ENCODE data around the gene MIP. TPM values are rescaled to one million over a fixed set of nuclear protein-coding genes. Genes with fewer than 3 reads are reported as not detected.
A peak's percentile ranks its signal among the peaks of the same experiment; 100 is the strongest.

The MIP gene
- total and polyA plus RNA-seq, 2 of the 13 experiments (the other 11 are each of a cell fraction or from before 2014, with no cell fraction given): not detected

DNA sequence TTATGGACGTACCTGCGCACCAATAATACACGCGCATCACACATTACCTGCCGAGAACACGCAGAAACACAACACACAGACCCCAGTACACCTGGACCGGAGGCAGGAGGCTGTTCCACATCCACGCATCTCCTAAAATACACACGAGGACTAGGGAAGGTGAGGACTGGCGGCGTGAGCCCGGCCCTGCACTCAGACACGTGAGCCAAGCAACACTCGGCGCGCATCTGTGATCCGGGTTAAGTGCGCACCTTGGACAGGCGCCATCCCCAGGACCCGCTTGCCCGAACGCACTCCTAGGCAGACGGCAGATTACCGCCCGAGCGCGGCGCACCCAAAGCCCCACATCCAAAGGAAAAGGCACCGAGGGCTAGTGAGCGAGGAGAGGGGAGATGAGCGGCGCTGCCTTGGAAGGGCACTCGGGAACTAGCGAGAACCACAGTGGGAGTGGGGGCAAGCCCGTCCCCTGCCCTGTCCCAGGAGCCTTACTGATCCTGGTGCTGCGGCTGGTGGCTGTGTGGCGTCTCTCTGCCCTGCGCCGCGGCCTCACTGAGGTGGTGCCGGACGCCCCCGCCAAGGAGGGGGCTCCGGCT lies 33.1 kb upstream of the MIP start:
- Histone ChIP-seq H3K4me2 (ENCODE audit: low read depth, low read length) (peak overlapping the region; percentile 93), H3K9ac (ENCODE audit: insufficient read depth, low read depth, low read length) (peak overlapping the region; percentile 61), H3K79me2 (ENCODE audit: insufficient read depth, low read length) (no peaks in the 10 kb centered on the region), H3K27me3 (ENCODE audit: control insufficient read depth in 1 of 2, insufficient read depth in 2 of 2, low read length in 2 of 2) (no peaks in the 10 kb centered on the region), H3K27ac (ENCODE audit: extremely low read length, insufficient read depth, low read length) (no peak overlapping the region), H2AFZ (ENCODE audit: low read length) (no peak overlapping the region), H3K36me3 (replicated peaks in 1 of 2; ENCODE audit: control insufficient read depth in 1 of 2, insufficient read depth in 2 of 2, low read length in 2 of 2) (no peaks in the 10 kb centered on the region), H3K4me1 (ENCODE audit: insufficient read depth, low read length) (peaks cover 34% of the 10 kb centered on the region), H3K9me3 (ENCODE audit: low read length) (no peaks in the 10 kb centered on the region), H3K4me3 (replicated peaks in 1 of 3; ENCODE audit: insufficient read depth in 1 of 3, low read depth in 2 of 3, low read length in 3 of 3) (peak overlapping the region; percentile 65 to 85 (median 79)), H4K20me1 (ENCODE audit: insufficient read depth, low read length) (no peaks in the 10 kb centered on the region)
- FAIRE-seq (no peak), DNase-seq (ENCODE audit: low spot score) (peak; percentile 32), ATAC-seq (peak; percentile 83)
- BruUV-seq (replicated peaks): no TSS peak
- intact Hi-C loops (cut with micrococcal nuclease; ENCODE audit: unreplicated experiment) (no loop called here), in situ Hi-C loops (cut with HindIII; ENCODE audit: extremely low pct_ligation_motif_present, low pct_unique_long_range_greater_than_20kb) (no loop called here)
- CTCF ChIA-PET (ENCODE audit: low intra/inter-chr PET ratio, low total read pairs): no interaction called here
- POLR2A ChIA-PET: interaction anchor here (0.6 to 1.8 kb wide), 13 partner anchors 10 to 359 kb away, joined by 3 to 10 read pairs (median 3); partner anchors contain the start of genes APOF, CNPY2, COQ10A and ESYT1
- WGBS (ENCODE audit: low lambda C conversion rate): 79% methylated on average over 6 of the region's 44 CpGs
- TF ChIP-seq, protein P1, sequence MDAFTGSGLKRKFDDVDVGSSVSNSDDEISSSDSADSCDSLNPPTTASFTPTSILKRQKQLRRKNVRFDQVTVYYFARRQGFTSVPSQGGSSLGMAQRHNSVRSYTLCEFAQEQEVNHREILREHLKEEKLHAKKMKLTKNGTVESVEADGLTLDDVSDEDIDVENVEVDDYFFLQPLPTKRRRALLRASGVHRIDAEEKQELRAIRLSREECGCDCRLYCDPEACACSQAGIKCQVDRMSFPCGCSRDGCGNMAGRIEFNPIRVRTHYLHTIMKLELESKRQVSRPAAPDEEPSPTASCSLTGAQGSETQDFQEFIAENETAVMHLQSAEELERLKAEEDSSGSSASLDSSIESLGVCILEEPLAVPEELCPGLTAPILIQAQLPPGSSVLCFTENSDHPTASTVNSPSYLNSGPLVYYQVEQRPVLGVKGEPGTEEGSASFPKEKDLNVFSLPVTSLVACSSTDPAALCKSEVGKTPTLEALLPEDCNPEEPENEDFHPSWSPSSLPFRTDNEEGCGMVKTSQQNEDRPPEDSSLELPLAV (CRISPR knock-in tag; conservative IDR thresholded peaks at IDR 0.05; ENCODE audit: low read depth): no peak
- TF ChIP-seq, protein P2, sequence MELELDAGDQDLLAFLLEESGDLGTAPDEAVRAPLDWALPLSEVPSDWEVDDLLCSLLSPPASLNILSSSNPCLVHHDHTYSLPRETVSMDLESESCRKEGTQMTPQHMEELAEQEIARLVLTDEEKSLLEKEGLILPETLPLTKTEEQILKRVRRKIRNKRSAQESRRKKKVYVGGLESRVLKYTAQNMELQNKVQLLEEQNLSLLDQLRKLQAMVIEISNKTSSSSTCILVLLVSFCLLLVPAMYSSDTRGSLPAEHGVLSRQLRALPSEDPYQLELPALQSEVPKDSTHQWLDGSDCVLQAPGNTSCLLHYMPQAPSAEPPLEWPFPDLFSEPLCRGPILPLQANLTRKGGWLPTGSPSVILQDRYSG (CRISPR knock-in tag; IDR thresholded peaks at IDR 0.05): 0 out of 2 replicates have a peak, but pooled peaks have one; percentile 18
- TF ChIP-seq, protein P3, sequence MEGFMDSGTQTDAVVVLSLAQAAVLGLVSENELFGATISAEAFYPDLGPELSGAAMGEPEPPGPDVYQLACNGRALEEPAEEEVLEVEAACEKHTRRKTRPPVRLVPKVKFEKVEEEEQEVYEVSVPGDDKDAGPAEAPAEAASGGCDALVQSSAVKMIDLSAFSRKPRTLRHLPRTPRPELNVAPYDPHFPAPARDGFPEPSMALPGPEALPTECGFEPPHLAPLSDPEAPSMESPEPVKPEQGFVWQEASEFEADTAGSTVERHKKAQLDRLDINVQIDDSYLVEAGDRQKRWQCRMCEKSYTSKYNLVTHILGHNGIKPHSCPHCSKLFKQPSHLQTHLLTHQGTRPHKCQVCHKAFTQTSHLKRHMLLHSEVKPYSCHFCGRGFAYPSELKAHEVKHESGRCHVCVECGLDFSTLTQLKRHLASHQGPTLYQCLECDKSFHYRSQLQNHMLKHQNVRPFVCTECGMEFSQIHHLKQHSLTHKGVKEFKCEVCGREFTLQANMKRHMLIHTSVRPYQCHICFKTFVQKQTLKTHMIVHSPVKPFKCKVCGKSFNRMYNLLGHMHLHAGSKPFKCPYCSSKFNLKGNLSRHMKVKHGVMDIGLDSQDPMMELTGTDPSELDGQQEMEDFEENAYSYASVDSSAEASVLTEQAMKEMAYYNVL (CRISPR knock-in tag; IDR thresholded peaks at IDR 0.05; ENCODE audit: borderline replicate concordance): peak; percentile 26; the same call in 1 of the 2 replicates
- no peak for TF ChIP-seq DPF2 (CRISPR knock-in tag; IDR thresholded peaks at IDR 0.05; ENCODE audit: borderline replicate concordance, low read depth)
- TF ChIP-seq ZNF839 (CRISPR knock-in tag; IDR thresholded peaks at IDR 0.05; ENCODE audit: borderline replicate concordance): peak; percentile 77
- peak; percentile 18; the same call in 1 of the 2 replicates for TF ChIP-seq SIN3A (IDR thresholded peaks at IDR 0.05; ENCODE audit: borderline replicate concordance, low read depth, low read length)
- TF ChIP-seq, protein P4, sequence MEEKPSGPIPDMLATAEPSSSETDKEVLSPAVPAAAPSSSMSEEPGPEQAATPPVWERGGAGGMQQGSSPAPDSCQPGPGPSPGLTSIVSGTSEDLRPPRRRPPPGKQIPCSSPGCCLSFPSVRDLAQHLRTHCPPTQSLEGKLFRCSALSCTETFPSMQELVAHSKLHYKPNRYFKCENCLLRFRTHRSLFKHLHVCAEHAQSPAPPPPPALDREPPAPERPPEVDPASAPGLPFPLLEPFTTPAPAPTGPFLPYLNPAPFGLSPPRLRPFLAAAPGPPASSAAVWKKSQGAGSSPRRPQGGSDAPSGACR (CRISPR knock-in tag; IDR thresholded peaks at IDR 0.05): no peak
- no peak for TF ChIP-seq TBL1XR1 (IDR thresholded peaks at IDR 0.05; ENCODE audit: borderline replicate concordance, low read length, partially characterized antibody)
- no peak for TF ChIP-seq CC2D1A (CRISPR knock-in tag; IDR thresholded peaks at IDR 0.05)
- TF ChIP-seq KLF13 (CRISPR knock-in tag; IDR thresholded peaks at IDR 0.05): 0 out of 2 replicates have a peak, but pooled peaks have one; percentile 12
- TF ChIP-seq, protein P5, sequence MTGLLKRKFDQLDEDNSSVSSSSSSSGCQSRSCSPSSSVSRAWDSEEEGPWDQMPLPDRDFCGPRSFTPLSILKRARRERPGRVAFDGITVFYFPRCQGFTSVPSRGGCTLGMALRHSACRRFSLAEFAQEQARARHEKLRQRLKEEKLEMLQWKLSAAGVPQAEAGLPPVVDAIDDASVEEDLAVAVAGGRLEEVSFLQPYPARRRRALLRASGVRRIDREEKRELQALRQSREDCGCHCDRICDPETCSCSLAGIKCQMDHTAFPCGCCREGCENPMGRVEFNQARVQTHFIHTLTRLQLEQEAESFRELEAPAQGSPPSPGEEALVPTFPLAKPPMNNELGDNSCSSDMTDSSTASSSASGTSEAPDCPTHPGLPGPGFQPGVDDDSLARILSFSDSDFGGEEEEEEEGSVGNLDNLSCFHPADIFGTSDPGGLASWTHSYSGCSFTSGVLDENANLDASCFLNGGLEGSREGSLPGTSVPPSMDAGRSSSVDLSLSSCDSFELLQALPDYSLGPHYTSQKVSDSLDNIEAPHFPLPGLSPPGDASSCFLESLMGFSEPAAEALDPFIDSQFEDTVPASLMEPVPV (CRISPR knock-in tag; IDR thresholded peaks at IDR 0.05): 0 out of 2 replicates have a peak, but pooled peaks have one; percentile 25
- TF ChIP-seq, protein P6, sequence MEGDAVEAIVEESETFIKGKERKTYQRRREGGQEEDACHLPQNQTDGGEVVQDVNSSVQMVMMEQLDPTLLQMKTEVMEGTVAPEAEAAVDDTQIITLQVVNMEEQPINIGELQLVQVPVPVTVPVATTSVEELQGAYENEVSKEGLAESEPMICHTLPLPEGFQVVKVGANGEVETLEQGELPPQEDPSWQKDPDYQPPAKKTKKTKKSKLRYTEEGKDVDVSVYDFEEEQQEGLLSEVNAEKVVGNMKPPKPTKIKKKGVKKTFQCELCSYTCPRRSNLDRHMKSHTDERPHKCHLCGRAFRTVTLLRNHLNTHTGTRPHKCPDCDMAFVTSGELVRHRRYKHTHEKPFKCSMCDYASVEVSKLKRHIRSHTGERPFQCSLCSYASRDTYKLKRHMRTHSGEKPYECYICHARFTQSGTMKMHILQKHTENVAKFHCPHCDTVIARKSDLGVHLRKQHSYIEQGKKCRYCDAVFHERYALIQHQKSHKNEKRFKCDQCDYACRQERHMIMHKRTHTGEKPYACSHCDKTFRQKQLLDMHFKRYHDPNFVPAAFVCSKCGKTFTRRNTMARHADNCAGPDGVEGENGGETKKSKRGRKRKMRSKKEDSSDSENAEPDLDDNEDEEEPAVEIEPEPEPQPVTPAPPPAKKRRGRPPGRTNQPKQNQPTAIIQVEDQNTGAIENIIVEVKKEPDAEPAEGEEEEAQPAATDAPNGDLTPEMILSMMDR (CRISPR knock-in tag; IDR thresholded peaks at IDR 0.05): 0 out of 2 replicates have a peak, but pooled peaks have one; percentile 15
- TF ChIP-seq, protein P7, sequence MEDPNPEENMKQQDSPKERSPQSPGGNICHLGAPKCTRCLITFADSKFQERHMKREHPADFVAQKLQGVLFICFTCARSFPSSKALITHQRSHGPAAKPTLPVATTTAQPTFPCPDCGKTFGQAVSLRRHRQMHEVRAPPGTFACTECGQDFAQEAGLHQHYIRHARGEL (CRISPR knock-in tag; IDR thresholded peaks at IDR 0.05): no peak

Measured in HepG2 (cell line).